HG03135 (cell line): ENCODE data around the gene GAGE12J.
A peak's percentile ranks its signal among the peaks of the same experiment; 100 is the strongest.
"Not testable (repeated sequence)": the region's sequence is repeated elsewhere in the genome, so short reads cannot be mapped to it uniquely, and the experiment has no call there.

ENCODE experiments used
- ATAC-seq: cut with Tn5 transposase; IDR thresholded peaks from one replicate; pipeline ENCODE4 v1.9.1; 2021; ENCODE audit warnings: mild to moderate bottlenecking, moderate library complexity; ENCODE audit not compliant: unreplicated experiment

GAGE12J gene

GRCh38 chrX:49321737-49322136, at the start of gene GAGE12J:
TSS of gene GAGE12J (plus strand) at chrX:49322037. CDS start at chrX:49323194, 1,157 bp downstream.
- not testable (repeated sequence) for ATAC-seq

GRCh38 chrX:49272421-49272820, 49.4 kb upstream of the GAGE12J start:
- ATAC-seq: no peak

GRCh38 chrX:49273181-49273727, 48.6 kb upstream of the GAGE12J start:
- no peak for ATAC-seq

GRCh38 chrX:49276207-49276606, 45.6 kb upstream of the GAGE12J start:
- ATAC-seq: no peak

- ATAC-seq: no peak
These were observed 44.9 kb upstream of the GAGE12J start for GRCh38 chrX:49276671-49277534.

- ATAC-seq: no peak
These were observed 44.4 kb upstream of the GAGE12J start for GRCh38 chrX:49277535-49277830.

- no peak for ATAC-seq
These were observed 43.8 kb upstream of the GAGE12J start for GRCh38 chrX:49278081-49278480.

GRCh38 chrX:49282647-49283011, 39.2 kb upstream of the GAGE12J start:
- no peak for ATAC-seq

- no peak for ATAC-seq
These were observed 37.6 kb upstream of the GAGE12J start for GRCh38 chrX:49284212-49284611.

- ATAC-seq: no peak
These were observed 35.7 kb upstream of the GAGE12J start for GRCh38 chrX:49286136-49286535.

GRCh38 chrX:49286581-49286980, 35.3 kb upstream of the GAGE12J start:
- ATAC-seq: no peak

- no peak for ATAC-seq
These were observed 34.2 kb upstream of the GAGE12J start for GRCh38 chrX:49287665-49288064.

- no peak for ATAC-seq
These were observed 31.6 kb upstream of the GAGE12J start for GRCh38 chrX:49290215-49290614.

GRCh38 chrX:49291615-49292337, 30.1 kb upstream of the GAGE12J start:
- ATAC-seq: peak; percentile 74

GRCh38 chrX:49292400-49293362, 29.2 kb upstream of the GAGE12J start:
- ATAC-seq: no peak

GRCh38 chrX:49299293-49299692, 22.5 kb upstream of the GAGE12J start:
- not testable (repeated sequence) for ATAC-seq

- no peak for ATAC-seq
These were observed 21.1 kb upstream of the GAGE12J start for GRCh38 chrX:49300703-49301102.

- ATAC-seq: no peak
These were observed 18.5 kb upstream of the GAGE12J start, which contains the start of gene GAGE10 for GRCh38 chrX:49303346-49303745. TSS of gene GAGE10 (plus strand) at chrX:49303646. CDS start at chrX:49304860, 1,214 bp downstream.

GRCh38 chrX:49307775-49308174, 14.1 kb upstream of the GAGE12J start:
- ATAC-seq: not testable (repeated sequence)

GRCh38 chrX:49308604-49309269, 13.1 kb upstream of the GAGE12J start:
- ATAC-seq: no peak
